Sigmoid colon (tissue), 7 donors: ENCODE data around the gene R3HCC1L. TPM values are rescaled to one million over a fixed set of nuclear protein-coding genes. Genes with fewer than 3 reads are reported as not detected.

Source experiments
- DNase-seq: peaks from one replicate; pipeline ENCODE4 v3.0.0-alpha.2; 2019
- H3K27ac ChIP-seq, 4 donors: fragments of 200-600 bp; sonication (generic); one replicate each; pipeline ENCODE4 v1.5.1; 2016 to 2019; ENCODE audit warnings: mild to moderate bottlenecking in 1 of 4
- H3K27me3 ChIP-seq, 3 donors: fragments of 200-600 bp; sonication (generic); one replicate each; pipeline ENCODE4 v1.5.1; 2019; ENCODE audit warnings: mild to moderate bottlenecking in 1 of 3
- H3K36me3 ChIP-seq, 4 donors: fragments of 200-600 bp; sonication (generic); one replicate each; pipeline ENCODE4 v1.5.1; 2016 to 2019
- H3K4me1 ChIP-seq, 4 donors: fragments of 200-600 bp; sonication (generic); one replicate each; pipeline ENCODE4 v1.5.1; 2017 to 2019
- H3K4me3 ChIP-seq, 4 donors: fragments of 200-600 bp; sonication (generic); one replicate each; pipeline ENCODE4 v1.5.1; 2017 to 2019; ENCODE audit warnings: mild to moderate bottlenecking in 2 of 4, moderate library complexity in 1 of 4
- H3K9me3 ChIP-seq, 4 donors: fragments of 200-600 bp in 3 of 4; sonication (generic) in 3 of 4; one replicate each; pipeline versions ENCODE4 v1.5.1 to v1.6.1; 2013 to 2019
- CTCF ChIP-seq, 4 experiments: fragments of 450-650 bp in 3 of 4; fragments of 200-600 bp in 1 of 4; IDR thresholded peaks; one replicate each; pipeline ENCODE4 v1.5.1; 2016 to 2019; ENCODE audit warnings: antibody characterized with exemption in 4 of 4, mild to moderate bottlenecking in 3 of 4, moderate library complexity in 2 of 4
- EP300 ChIP-seq, 4 donors: sonication (generic); formaldehyde crosslinking; IDR thresholded peaks; one replicate each; pipeline ENCODE4 v1.6.1; 2017; ENCODE audit warnings: antibody characterized with exemption in 4 of 4
- POLR2A ChIP-seq, 2 donors: fragments of 450-650 bp; IDR thresholded peaks; one replicate each; pipeline ENCODE4 v1.6.1; 2016; ENCODE audit warnings: antibody characterized with exemption in 2 of 2, mild to moderate bottlenecking in 2 of 2, moderate library complexity in 2 of 2
- POLR2AphosphoS5 ChIP-seq, 4 donors: sonication (generic); formaldehyde crosslinking; IDR thresholded peaks; one replicate each; pipeline ENCODE4 v1.6.1; 2017; ENCODE audit warnings: antibody characterized with exemption in 4 of 4
- WGBS, 2 donors: extraction: QIAGEN DNeasy Blood & Tissue Kit; methylation state at CpG; one replicate each; pipeline ENCODE4 v1.1.7; 2013; 5-methylcytosine and 5-hydroxymethylcytosine counted together
- intact Hi-C: fragments of 100-400 bp; cut with DNase I; formaldehyde crosslinking; loops from one replicate; pipeline ENCODE4 v1.15.1; 2023
- polyA plus RNA-seq, 3 donors: library from polyadenylated mRNA; stranded (reverse); fragments of 200-250 nt; gene quantifications; one replicate each; pipeline ENCODE4 v1.2.3, GENCODE V29; 2013
- total RNA-seq, 4 donors: library from RNA; depleted of rRNA; stranded (reverse); fragments of >200 nt; gene quantifications; one replicate each; pipeline ENCODE4 v1.1.0, GENCODE V29; 2016
- donor health status: healthy with polysubstance abuse.
- donor health status: Bipolar disorder and iron deficiency.
- donor health status: healthy.

The R3HCC1L gene
- total and polyA plus RNA-seq, 7 donors = 11.6 to 15.0 (median 13.9) TPM

- Histone ChIP-seq H3K36me3 (no peaks in the 10 kb centered on the region), H3K9me3 (no peaks in the 10 kb centered on the region), H3K4me1 (peaks cover 0 to 45% (median 43%) of the 10 kb centered on the region in 4 donors), H3K27me3 (no peaks in the 10 kb centered on the region), H3K4me3 (no peak overlapping the region), H3K27ac (peak overlapping the region; percentile 86 to 92 (median 90))
- WGBS, 2 donors = 54 to 70% methylated on average over 10 of the region's 10 CpGs
- no peak for DNase-seq
- TF ChIP-seq POLR2AphosphoS5 (IDR thresholded peaks at IDR 0.05) (no peak), CTCF (IDR thresholded peaks at IDR 0.05) (no peak), EP300 (IDR thresholded peaks at IDR 0.05) (no peak), POLR2A (IDR thresholded peaks at IDR 0.05) (no peak)
- intact Hi-C loops = no loop called here
Measured at GRCh38 chr10:98270073-98270740, 135.8 kb downstream of the R3HCC1L start.

- no peaks in the 10 kb centered on the region for H3K27me3 ChIP-seq
- no peaks in the 10 kb centered on the region for H3K9me3 ChIP-seq
- TF ChIP-seq POLR2A (IDR thresholded peaks at IDR 0.05) (no peak), EP300 (IDR thresholded peaks at IDR 0.05) (no peak), CTCF (IDR thresholded peaks at IDR 0.05) (no peak), POLR2AphosphoS5 (IDR thresholded peaks at IDR 0.05) (no peak)
- DNase-seq = no peak
- WGBS, 2 donors = 69 to 88% methylated on average over 2 of the region's 2 CpGs
- intact Hi-C loops = no loop called here
- no peak overlapping the region for H3K4me3 ChIP-seq
- peaks cover 0 to 43% (median 40%) of the 10 kb centered on the region in 4 donors for H3K4me1 ChIP-seq
- peak overlapping the region in 2 of 4 donors; percentile 86 to 92 for H3K27ac ChIP-seq
- no peaks in the 10 kb centered on the region for H3K36me3 ChIP-seq
Measured at GRCh38 chr10:98270786-98271185, 136.3 kb downstream of the R3HCC1L start.

GRCh38 chr10:98272245-98272644, 137.8 kb downstream of the R3HCC1L start:
- Histone ChIP-seq H3K27me3 (no peaks in the 10 kb centered on the region), H3K4me1 (peaks cover 0 to 28% (median 26%) of the 10 kb centered on the region in 4 donors), H3K9me3 (no peaks in the 10 kb centered on the region), H3K27ac (no peak overlapping the region), H3K36me3 (no peaks in the 10 kb centered on the region), H3K4me3 (no peak overlapping the region)
- TF ChIP-seq CTCF (IDR thresholded peaks at IDR 0.05) (no peak), EP300 (IDR thresholded peaks at IDR 0.05) (no peak), POLR2A (IDR thresholded peaks at IDR 0.05) (no peak), POLR2AphosphoS5 (IDR thresholded peaks at IDR 0.05) (no peak)
- intact Hi-C loops = no loop called here
- 76 to 87% methylated on average over 8 of the region's 8 CpGs for WGBS, 2 donors
- DNase-seq = no peak

GRCh38 chr10:98272656-98273055, 138.2 kb downstream of the R3HCC1L start:
- no peak overlapping the region for H3K4me3 ChIP-seq
- H3K27ac ChIP-seq = no peak overlapping the region
- intact Hi-C loops = no loop called here
- 77 to 81% methylated on average over 10 of the region's 10 CpGs for WGBS, 2 donors
- H3K36me3 ChIP-seq = no peaks in the 10 kb centered on the region
- no peak for TF ChIP-seq POLR2A (IDR thresholded peaks at IDR 0.05)
- TF ChIP-seq EP300 (IDR thresholded peaks at IDR 0.05) = no peak
- TF ChIP-seq POLR2AphosphoS5 (IDR thresholded peaks at IDR 0.05) = no peak
- no peak for TF ChIP-seq CTCF (IDR thresholded peaks at IDR 0.05)
- no peaks in the 10 kb centered on the region for H3K9me3 ChIP-seq
- peaks cover 0 to 24% (median 22%) of the 10 kb centered on the region in 4 donors for H3K4me1 ChIP-seq
- DNase-seq = peak; percentile 51
- H3K27me3 ChIP-seq = no peaks in the 10 kb centered on the region
